A549 (cell line): ENCODE data around the gene DDX25. TPM values are rescaled to one million over a fixed set of nuclear protein-coding genes. Genes with fewer than 3 reads are reported as not detected.

ENCODE experiments used
- ATAC-seq, 2 experiments: fragments of 200-7000 bp in 1 of 2; fragments of >200 bp in 1 of 2; cut with Nextera tagmentation in 1 of 2; cut with Tn5 transposase in 1 of 2; 3 replicates each; pipeline versions ENCODE4 v1.8.0 to v1.9.1; 2018 to 2020; ENCODE audit warnings: mild to moderate bottlenecking in 1 of 2, moderate library complexity in 1 of 2
- CTCF ChIA-PET: fragments of 300-600 bp; sonication (Branson Sonifier 250); formaldehyde crosslinking; extraction: SDS; loops from one replicate; lab custom pipeline; 2021; ENCODE audit warnings: antibody characterized with exemption, inconsistent platforms; lab: Yijun Ruan, JAX
- POLR2A ChIA-PET: fragments of 350-600 bp; formaldehyde crosslinking; extraction: SDS; loops from one replicate; lab custom pipeline; 2021; ENCODE audit warnings: antibody characterized with exemption, inconsistent platforms; lab: Yijun Ruan, JAX
- DNase-seq, 2 experiments: peaks; one replicate each; pipeline versions ENCODE4 v3.0.0 to v3.0.0-alpha.2; 2011 to 2016; ENCODE audit warnings: low read depth in 1 of 2, low spot score in 1 of 2
- FAIRE-seq: peaks from 2 replicates; lab custom pipeline; 2011; peaks lifted over from hg19 to GRCh38; lab: Jason Lieb, UNC
- H3K27ac ChIP-seq, 2 experiments: fragments of >200 bp; sonication (Bioruptor Twin); formaldehyde crosslinking; 3 replicates each; pipeline ENCODE4 v1.5.1; 2016 to 2017
- H3K4me1 ChIP-seq: fragments of >200 bp; sonication (Bioruptor Twin); formaldehyde crosslinking; 3 replicates; pipeline ENCODE4 v1.6.1; 2016
- H3K4me2 ChIP-seq: fragments of >200 bp; sonication (Bioruptor Twin); formaldehyde crosslinking; 3 replicates; pipeline ENCODE4 v1.6.1; 2016
- H3K4me3 ChIP-seq: fragments of >200 bp; sonication (Bioruptor Twin); formaldehyde crosslinking; 3 replicates; pipeline ENCODE4 v1.5.1; 2016
- H3K9me3 ChIP-seq: fragments of >200 bp; sonication (Bioruptor Twin); formaldehyde crosslinking; 3 replicates; pipeline ENCODE4 v1.6.1; 2016
- BHLHE40 ChIP-seq: IDR thresholded peaks from 2 replicates; pipeline ENCODE4 v1.6.1; 2012; ENCODE audit warnings: low read depth, low read length, inconsistent platforms
- CBX8 ChIP-seq: fragments of 200-600 bp; sonication (generic); IDR thresholded peaks from 2 replicates; pipeline ENCODE4 v1.6.1; 2016
- CHD2 ChIP-seq: fragments of 150-350 bp; IDR thresholded peaks from 2 replicates; pipeline ENCODE4 v1.6.1; 2014; ENCODE audit warnings: low read length; ENCODE audit not compliant: partially characterized antibody
- CHD4 ChIP-seq: fragments of 200-600 bp; sonication (generic); IDR thresholded peaks from 2 replicates; pipeline ENCODE4 v1.6.1; 2016; ENCODE audit warnings: antibody characterized with exemption, mild to moderate bottlenecking, borderline replicate concordance
- CTCF ChIP-seq: fragments of >200 bp; sonication (Bioruptor Twin); formaldehyde crosslinking; IDR thresholded peaks from 3 replicates; pipeline ENCODE4 v1.5.1; 2016
- EHF ChIP-seq: fragments of 250-450 bp; sonication (Bioruptor Pico); IDR thresholded peaks from 2 replicates; pipeline ENCODE4 v1.5.0; 2020; ENCODE audit warnings: mild to moderate bottlenecking
- ELK1 ChIP-seq: fragments of 150-350 bp; IDR thresholded peaks from 2 replicates; pipeline ENCODE4 v1.6.1; 2014; ENCODE audit warnings: low read depth, mild to moderate bottlenecking, low read length
- ESRRA ChIP-seq: fragments of 150-350 bp; IDR thresholded peaks from 2 replicates; pipeline ENCODE4 v1.6.1; 2014; ENCODE audit warnings: mild to moderate bottlenecking, low read length, borderline replicate concordance
- FOSL2 ChIP-seq, 2 experiments: fragments of 450-650 bp in 1 of 2; fragments of >200 bp in 1 of 2; sonication (Bioruptor Twin) in 1 of 2; formaldehyde crosslinking; IDR thresholded peaks; 2 replicates each; pipeline versions ENCODE4 v1.5.0 to v1.6.1; 2016 to 2020; ENCODE audit warnings: mild to moderate bottlenecking in 1 of 2, moderate library complexity in 1 of 2
- FOXS1 ChIP-seq: fragments of 250-450 bp; sonication (Bioruptor Pico); IDR thresholded peaks from 2 replicates; pipeline ENCODE4 v1.5.0; 2020; ENCODE audit warnings: mild to moderate bottlenecking, moderate library complexity
- HDAC2 ChIP-seq: fragments of 200-600 bp; sonication (generic); IDR thresholded peaks from 2 replicates; pipeline ENCODE4 v1.6.1; 2016
- JUN ChIP-seq, 2 experiments: fragments of >200 bp; sonication (Bioruptor Twin); formaldehyde crosslinking; IDR thresholded peaks; 2 replicates in 1 of 2; 3 replicates in 1 of 2; pipeline ENCODE4 v1.6.1; 2016 to 2017
- JUNB ChIP-seq: fragments of >200 bp; sonication (Bioruptor Twin); formaldehyde crosslinking; IDR thresholded peaks from 2 replicates; pipeline ENCODE4 v1.6.1; 2016
- KDM5A ChIP-seq: fragments of 200-600 bp; sonication (generic); IDR thresholded peaks from 2 replicates; pipeline ENCODE4 v1.6.1; 2016; ENCODE audit warnings: antibody characterized with exemption, mild to moderate bottlenecking
- MAFK ChIP-seq: fragments of 450-650 bp; IDR thresholded peaks from 2 replicates; pipeline ENCODE4 v1.6.1; 2014; ENCODE audit not compliant: partially characterized antibody
- NR3C1 ChIP-seq: fragments of >200 bp; sonication (Bioruptor Twin); formaldehyde crosslinking; IDR thresholded peaks from 3 replicates; pipeline ENCODE4 v1.6.1; 2017
- PBX3 ChIP-seq: IDR thresholded peaks from 2 replicates; pipeline ENCODE4 v1.6.1; 2012
- PHF8 ChIP-seq: fragments of 200-600 bp; sonication (generic); IDR thresholded peaks from 2 replicates; pipeline ENCODE4 v1.6.1; 2016; ENCODE audit warnings: low read depth, mild to moderate bottlenecking, antibody characterized with exemption, moderate library complexity, borderline replicate concordance
- POLR2A ChIP-seq: IDR thresholded peaks from 2 replicates; pipeline ENCODE4 v1.6.1; 2012; ENCODE audit warnings: mild to moderate bottlenecking, low read length
- POLR2AphosphoS2 ChIP-seq: conservative IDR thresholded peaks from 2 replicates; pipeline ENCODE4 v1.6.1; 2012; ENCODE audit warnings: low read length, improper control_type of control experiment, inconsistent platforms
- RAD21 ChIP-seq, 2 experiments: fragments of >200 bp in 1 of 2; sonication (Bioruptor Twin) in 1 of 2; formaldehyde crosslinking in 1 of 2; IDR thresholded peaks in 1 of 2; conservative IDR thresholded peaks in 1 of 2; 2 replicates in 1 of 2; 3 replicates in 1 of 2; pipeline ENCODE4 v1.6.1; 2012 to 2018; ENCODE audit warnings: inconsistent platforms in 1 of 2
- RFX5 ChIP-seq: fragments of 450-650 bp; IDR thresholded peaks from 2 replicates; pipeline ENCODE4 v1.7.1; 2014; ENCODE audit warnings: antibody characterized with exemption, mild to moderate bottlenecking, moderate library complexity
- TFCP2L1 ChIP-seq: fragments of 250-450 bp; sonication (Bioruptor Pico); IDR thresholded peaks from 2 replicates; pipeline ENCODE4 v1.5.0; 2021; ENCODE audit warnings: mild to moderate bottlenecking
- USF2 ChIP-seq: fragments of 450-650 bp; IDR thresholded peaks from 2 replicates; pipeline ENCODE4 v1.6.1; 2014; ENCODE audit warnings: antibody characterized with exemption
- ZFP36 ChIP-seq: fragments of 450-650 bp; IDR thresholded peaks from 2 replicates; pipeline ENCODE4 v1.6.1; 2014; ENCODE audit warnings: borderline replicate concordance; ENCODE audit not compliant: partially characterized antibody
- ZNF302 ChIP-seq: fragments of 250-450 bp; sonication (Bioruptor Pico); IDR thresholded peaks from 2 replicates; pipeline ENCODE4 v1.9.0; 2021; ENCODE audit warnings: inconsistent platforms, mild to moderate bottlenecking, moderate library complexity
- ZSCAN20 ChIP-seq: fragments of 250-450 bp; sonication (Bioruptor Pico); IDR thresholded peaks from 2 replicates; pipeline ENCODE4 v1.8.0; 2022; ENCODE audit warnings: mild to moderate bottlenecking, moderate library complexity
- WGBS: methylation state at CpG from one replicate; pipeline ENCODE4 v1.1.6; 2017; ENCODE audit errors: missing lambda C conversion rate; 5-methylcytosine and 5-hydroxymethylcytosine counted together
- polyA plus RNA-seq, 4 experiments: library from polyadenylated mRNA; depleted of rRNA in 3 of 4; stranded (reverse); fragments of >200 nt; fragmentation: RNase III in 1 of 4; extraction: RNeasy Plus Mini Kit Qiagen cat#74134 plus additional on column Dnase treatment in 1 of 4; gene quantifications; 2 replicates in 3 of 4; 3 replicates in 1 of 4; pipeline ENCODE4 v1.2.3, GENCODE V29; 2011 to 2017

The DDX25 gene
- polyA plus RNA-seq, 2 of the 4 experiments (the other 2 are of a cell fraction) = 0.01 TPM; not detected in 1

- ChIA-PET POLR2A (no interaction called here), CTCF (interaction anchor here (1.4 kb wide), 1 partner anchor 30 kb away, joined by 3 read pairs; no protein-coding TSS in a partner anchor)
- Histone ChIP-seq H3K27ac (no peak overlapping the region), H3K9me3 (no peaks in the 10 kb centered on the region), H3K4me2 (no peak overlapping the region), H3K4me1 (peaks cover 7% of the 10 kb centered on the region; the same call in 2 of the 3 replicates)
- FAIRE-seq (no peak), DNase-seq (no peak)
- TF ChIP-seq PBX3 = no peak
- TF ChIP-seq BHLHE40 = no peak
- no peak for TF ChIP-seq JUNB
- TF ChIP-seq EHF (CRISPR knock-in tag) = no peak
- no peak for TF ChIP-seq POLR2A
- TF ChIP-seq ELK1 = no peak
- no peak for TF ChIP-seq CHD2
- TF ChIP-seq ZFP36 = no peak
- TF ChIP-seq USF2 = no peak
- no peak for TF ChIP-seq JUN (IDR thresholded peaks at IDR 0.05)
- TF ChIP-seq PHF8 = no peak
- TF ChIP-seq CTCF = no peak
- TF ChIP-seq FOXS1 = no peak
- TF ChIP-seq KDM5A = no peak
- TF ChIP-seq ESRRA = no peak
- TF ChIP-seq, all 56 proteins: peak for 0
- H3K4me3 ChIP-seq = no peak overlapping the region
- ATAC-seq = no peak
- WGBS = 76% methylated on average over 6 of the region's 6 CpGs
These were observed 67.3 kb downstream of the DDX25 start for GRCh38 chr11:125971618-125972017.

GRCh38 chr11:125974284-125974683, 70.0 kb downstream of the DDX25 start:
- no peak for FAIRE-seq
- CTCF ChIA-PET = no interaction called here
- Histone ChIP-seq H3K27ac (no peak overlapping the region), H3K4me1 (no peaks in the 10 kb centered on the region), H3K9me3 (no peaks in the 10 kb centered on the region)
- DNase-seq = no peak
- no peak for TF ChIP-seq FOSL2 (IDR thresholded peaks at IDR 0.05)
- no peak for TF ChIP-seq FOSL2 (CRISPR knock-in tag; IDR thresholded peaks at IDR 0.05)
- TF ChIP-seq, all 56 proteins: peak for 0
- Histone ChIP-seq H3K4me2 (no peak overlapping the region), H3K4me3 (no peak overlapping the region)
- ATAC-seq = no peak
- POLR2A ChIA-PET = no interaction called here

GRCh38 chr11:125975634-125976033, 71.3 kb downstream of the DDX25 start:
- TF ChIP-seq ZNF302 (CRISPR knock-in tag) = no peak
- no peak for TF ChIP-seq MAFK
- TF ChIP-seq USF2 = no peak
- TF ChIP-seq TFCP2L1 (CRISPR knock-in tag) = no peak
- TF ChIP-seq BHLHE40 = no peak
- no peak for TF ChIP-seq JUN (IDR thresholded peaks at IDR 0.05)
- TF ChIP-seq PHF8 = no peak
- TF ChIP-seq NR3C1 = no peak
- no peak for TF ChIP-seq JUNB
- no peak for TF ChIP-seq POLR2AphosphoS2
- no peak for TF ChIP-seq CHD4
- TF ChIP-seq ESRRA = no peak
- no peak for TF ChIP-seq CBX8
- no peak for TF ChIP-seq RFX5
- TF ChIP-seq PBX3 = no peak
- no peak for TF ChIP-seq RAD21 (conservative IDR thresholded peaks at IDR 0.05 in 1 of 2, IDR thresholded peaks at IDR 0.05 in 1 of 2)
- no peak for TF ChIP-seq HDAC2
- TF ChIP-seq ZSCAN20 (CRISPR knock-in tag) = no peak
- no peaks in the 10 kb centered on the region for H3K4me1 ChIP-seq
- FAIRE-seq = no peak
- H3K27ac ChIP-seq = no peak overlapping the region
- no peak for ATAC-seq
- H3K4me3 ChIP-seq = no peak overlapping the region
- DNase-seq = no peak
- POLR2A ChIA-PET = no interaction called here
- CTCF ChIA-PET = no interaction called here
- WGBS = 77% methylated on average over 6 of the region's 6 CpGs
- H3K9me3 ChIP-seq = no peaks in the 10 kb centered on the region
- H3K4me2 ChIP-seq = no peak overlapping the region
